Measurements from ENCODE around the gene AP5Z1.
"Not testable (repeated sequence)": the region's sequence is repeated elsewhere in the genome, so short reads cannot be mapped to it uniquely, and the experiment has no call there.

Gene AP5Z1

DNA sequence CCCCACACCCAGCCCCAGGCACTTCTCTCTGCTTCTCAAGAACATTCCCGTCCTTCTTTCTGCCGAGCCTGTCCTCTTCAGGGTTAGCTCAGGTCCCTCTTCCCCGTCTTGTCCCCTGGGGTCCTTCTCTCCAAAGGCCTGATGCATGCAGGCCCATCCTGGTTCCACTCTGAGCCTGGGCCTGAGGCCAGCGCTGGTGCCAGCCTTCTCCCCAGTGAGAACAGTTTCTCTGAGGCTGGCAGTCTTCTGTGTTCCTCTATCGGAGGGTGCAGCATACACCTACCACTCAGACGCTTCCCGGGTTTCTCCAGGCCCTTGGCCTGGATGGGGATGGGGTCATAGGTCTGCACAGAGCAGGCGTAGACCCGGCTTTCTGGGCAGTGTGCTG is 14.6 kb downstream of the AP5Z1 start:
- DNase-seq, result no peak

DNA sequence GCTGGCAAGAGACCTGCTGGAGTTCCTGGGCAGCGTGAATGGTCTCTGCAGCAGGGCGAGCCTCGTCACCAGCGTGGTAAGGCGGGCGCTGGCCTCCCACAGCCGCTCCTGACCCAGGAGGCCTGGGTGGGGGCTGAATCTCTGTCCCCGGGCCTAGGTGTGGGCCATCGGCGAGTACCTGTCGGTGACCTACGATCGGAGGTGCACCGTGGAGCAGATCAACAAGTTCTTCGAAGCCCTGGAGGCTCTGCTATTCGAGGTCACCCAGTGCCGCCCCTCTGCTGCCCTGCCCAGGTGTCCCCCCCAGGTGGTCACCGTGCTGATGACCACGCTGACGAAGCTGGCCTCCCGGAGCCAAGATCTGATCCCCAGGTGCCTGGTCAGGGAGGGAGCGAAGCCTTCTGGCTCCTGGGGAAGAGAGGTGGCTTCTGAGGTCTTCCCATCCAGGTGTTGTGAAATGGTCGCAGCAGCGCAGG is 15.1 kb downstream of the AP5Z1 start:
- DNase-seq, result no peak

DNA sequence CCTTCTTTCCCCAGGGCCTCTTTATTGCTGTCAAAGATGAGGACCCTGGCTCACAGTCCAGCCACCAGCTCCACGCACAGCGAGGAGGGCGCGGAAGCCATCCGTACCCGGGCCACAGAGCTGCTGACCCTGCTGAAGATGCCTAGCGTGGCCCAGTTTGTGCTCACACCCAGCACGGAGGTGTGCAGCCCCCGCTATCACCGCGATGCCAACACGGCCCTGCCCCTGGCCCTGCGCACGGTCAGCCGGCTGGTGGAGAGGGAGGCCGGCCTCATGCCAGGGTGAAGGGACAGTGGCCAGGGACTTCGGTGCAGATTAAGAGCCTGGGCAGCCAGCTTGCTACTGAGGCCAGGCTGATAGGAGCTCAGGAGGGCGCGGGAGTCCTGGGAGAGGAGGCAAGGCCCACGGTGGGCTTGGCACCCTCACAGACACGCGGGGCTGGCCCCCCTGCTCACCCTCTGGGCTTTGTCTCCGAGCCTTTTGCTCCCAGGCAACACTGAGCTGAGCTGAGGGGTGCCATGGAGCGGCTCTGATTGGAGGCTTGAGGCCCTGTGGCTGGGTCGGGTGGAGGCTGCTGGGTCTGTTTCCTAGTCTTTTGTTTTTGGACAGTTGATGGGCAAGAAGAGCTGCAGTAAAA is 15.8 kb downstream of the AP5Z1 start:
- no peak for DNase-seq

DNA sequence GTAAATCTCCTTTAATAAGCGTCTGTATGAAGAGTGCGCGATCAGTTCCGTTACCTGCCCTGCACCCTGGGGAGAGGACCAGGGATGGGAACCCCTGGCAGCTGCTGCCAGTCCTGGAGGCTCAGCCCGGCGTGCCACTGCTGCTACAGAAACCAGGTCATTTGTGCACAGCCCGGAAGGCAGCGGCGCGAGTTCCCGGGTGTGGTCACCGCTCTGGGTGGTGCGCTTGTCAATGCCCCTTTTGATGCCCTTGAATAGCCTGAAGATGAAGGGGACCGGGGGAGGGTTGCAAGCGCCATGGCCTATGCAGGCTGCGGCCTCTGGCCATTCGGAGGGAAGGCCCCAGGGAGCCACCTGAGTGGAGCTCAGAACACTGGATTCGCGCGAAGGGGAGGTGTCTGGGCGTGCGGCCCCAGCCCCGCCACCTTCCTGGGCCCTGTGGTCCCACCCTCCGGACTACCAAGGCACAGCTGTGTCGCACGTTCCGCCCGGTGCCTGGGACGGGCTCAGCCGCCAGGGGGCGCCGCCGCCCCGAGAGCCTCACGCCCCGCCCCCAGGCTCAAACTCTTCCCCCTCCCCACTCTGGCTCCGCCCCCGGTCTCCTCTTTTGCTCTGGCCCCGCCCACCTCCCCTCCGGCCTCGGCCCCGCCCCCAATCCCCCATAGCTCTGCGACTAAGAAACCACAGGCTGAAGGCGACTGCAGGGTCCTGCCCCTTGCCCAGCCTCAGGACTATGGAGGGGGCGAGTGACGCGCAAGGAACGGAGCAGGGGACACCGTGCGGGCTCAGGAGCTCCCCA is 16.5 kb downstream of the AP5Z1 start:
- peak; percentile 81 for DNase-seq

DNA sequence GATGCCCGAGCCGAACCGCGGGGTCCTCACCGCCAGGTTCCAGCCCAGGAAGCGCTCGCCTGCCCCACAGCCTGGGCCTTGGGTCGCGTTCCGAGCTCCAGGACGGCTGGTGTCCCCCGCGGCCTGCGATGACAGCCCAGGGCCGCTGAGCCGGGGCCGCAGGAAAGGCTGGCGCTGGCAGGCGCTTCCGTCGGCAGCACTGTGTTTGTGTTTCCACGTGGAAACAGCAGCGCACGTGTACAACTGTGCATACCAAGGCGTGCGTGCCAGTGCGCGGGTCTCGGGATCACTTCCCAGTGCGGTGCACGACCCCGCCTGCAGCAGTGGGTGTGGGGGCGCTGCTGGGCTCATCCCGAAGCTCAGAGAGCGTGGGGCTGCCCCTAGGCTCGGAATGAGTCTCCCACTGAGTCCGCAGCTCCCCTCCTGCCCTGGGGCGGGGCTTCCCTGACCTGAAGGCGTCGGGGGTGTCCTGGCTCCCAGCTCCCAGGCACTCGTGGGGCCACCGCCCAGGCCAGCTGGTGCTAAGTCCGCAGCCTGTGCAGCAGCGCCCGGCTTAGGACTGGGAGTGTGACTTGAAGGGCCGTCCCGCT is 17.2 kb downstream of the AP5Z1 start:
- peak; percentile 14 for DNase-seq

DNA sequence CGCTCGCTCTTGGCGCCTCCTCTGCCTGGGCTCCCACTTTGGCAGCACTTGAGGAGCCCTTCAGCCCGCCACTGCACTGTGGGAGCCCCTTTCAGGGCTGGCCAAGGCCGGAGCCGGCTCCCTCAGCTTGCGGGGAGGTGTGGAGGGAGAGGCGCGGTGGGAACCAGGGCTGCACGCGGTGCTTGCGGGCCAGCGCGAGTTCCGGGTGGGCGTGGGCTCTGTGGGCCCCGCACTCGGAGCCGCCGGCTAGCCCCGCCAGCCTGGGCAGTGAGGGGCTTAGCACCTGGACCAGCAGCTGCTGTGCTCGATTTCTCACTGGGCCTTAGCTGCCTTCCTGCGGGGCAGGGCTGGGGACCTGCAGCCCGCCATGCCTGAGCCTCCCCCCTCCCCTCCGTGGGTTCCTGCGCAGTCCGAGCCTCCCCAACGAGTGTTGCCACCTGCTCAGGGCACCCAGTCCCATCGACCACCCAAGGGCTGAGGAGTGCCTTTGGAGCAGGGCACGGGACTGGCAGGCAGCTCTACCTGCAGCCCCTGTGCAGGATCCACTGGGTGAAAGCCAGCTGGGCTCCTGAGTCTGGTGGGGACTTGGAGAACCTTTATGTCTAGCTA is 18.1 kb downstream of the AP5Z1 start:
- DNase-seq, result not testable (repeated sequence)

DNA sequence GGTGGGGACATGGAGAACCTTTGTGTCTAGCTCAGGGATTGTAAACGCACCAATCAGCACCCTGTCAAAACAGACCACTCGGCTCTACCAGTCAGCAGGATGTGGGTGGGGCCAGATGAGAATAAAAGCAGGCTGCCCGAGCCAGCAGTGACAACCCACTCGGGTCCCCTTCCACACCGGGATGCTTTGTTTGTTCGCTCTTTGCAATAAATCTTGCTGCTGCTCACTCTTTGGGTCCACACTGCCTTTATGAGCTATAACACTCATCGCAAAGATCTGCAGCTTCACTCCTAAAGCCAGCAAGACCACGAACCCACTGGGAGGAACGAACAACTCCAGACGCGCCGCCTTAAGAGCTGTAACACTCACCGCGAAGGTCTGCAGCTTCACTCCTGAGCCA is 18.7 kb downstream of the AP5Z1 start:
- DNase-seq, result not testable (repeated sequence)

DNA sequence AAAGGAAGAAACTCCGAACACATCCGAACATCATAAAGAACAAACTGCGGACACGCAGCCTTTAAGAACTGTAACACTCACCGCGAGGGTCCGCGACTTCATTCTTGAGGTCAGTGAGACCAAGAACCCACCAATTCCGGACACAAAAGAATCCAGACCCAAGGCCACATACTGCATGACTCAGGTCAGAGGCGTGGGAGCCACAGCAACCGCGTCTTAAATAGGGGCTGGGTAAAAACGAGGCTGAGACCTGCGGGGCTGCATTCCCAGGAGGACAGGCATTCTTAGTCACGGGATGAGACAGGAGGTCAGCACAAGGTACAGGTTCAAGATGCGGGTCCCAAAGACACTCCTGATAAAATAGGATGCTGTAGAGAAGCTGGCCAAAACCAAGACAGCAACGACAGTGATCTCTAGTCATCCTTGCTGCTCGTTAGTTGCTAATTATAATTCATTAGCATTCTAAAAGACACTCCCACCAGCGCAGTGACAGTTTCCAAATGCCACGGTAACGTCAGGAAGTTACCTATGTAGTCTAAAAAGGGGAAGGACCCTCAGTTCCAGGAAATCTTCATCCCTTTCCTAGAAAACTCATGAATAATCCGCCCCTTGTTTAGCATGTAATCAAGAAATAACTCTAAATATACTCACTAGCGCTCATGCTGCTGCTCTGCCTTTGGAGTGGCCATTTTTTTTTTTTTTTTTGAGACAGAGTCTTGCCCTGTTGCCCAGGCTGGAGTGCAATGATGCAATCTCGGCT is 19.3 kb downstream of the AP5Z1 start:
- no peak for DNase-seq

DNA sequence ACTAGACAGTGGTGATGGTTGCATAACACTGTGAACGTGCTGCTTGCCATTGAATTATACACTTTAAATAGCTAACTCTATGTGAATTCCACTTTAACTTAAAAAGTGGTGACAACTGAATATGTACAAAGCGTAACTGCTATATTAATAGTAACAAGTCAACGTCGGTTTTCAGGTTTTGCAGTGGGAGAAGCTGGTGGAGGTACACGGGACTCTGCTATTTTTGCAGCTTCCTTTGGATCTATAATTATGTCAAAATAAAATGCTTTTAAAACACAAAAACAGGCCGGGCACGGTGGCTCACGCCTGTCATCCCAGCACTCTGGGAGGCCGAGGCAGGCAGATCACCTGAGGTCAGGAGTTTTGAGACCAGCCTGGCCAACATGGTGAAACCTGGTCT is 21.0 kb downstream of the AP5Z1 start:
- no peak for DNase-seq

DNA sequence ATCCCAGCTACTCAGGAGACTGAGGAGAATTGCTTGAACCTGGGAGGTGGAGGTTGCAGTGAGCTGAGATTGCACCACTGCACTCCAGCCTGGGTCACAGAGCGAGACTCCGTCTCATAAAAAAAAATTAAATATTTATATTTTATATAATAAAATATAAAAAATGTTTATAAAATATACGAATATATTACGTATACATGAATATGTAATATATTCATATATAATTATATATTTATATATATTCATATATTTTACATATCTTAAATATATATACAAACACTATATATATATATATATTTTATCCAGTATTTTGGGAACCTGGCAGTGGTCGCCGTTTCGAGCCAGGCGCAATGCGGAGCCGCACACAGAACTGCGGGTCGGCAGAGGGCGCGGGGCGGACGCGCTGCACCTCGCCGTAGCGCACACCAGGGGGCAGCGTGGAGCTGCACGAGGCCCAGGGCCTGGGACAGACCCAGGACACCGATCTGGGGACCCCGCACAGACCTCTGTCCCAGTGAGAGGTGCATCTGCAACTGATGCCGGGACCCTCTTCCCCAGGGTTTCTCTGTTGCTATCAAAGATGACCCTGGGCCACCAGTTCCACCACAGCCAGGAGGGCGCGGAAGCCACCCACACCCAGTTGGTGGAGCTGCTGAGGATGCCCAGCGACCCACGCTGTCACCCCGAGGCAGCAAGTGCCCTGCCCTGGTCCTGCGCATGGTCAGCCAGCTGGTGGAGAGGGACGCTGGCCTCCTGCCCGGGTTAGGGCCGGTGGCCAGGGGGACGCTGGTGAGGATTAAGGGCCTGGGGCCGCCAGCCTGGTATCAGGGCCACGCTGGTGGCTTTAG is 22.7 kb downstream of the AP5Z1 start:
- DNase-seq, result peak; percentile 64

DNA sequence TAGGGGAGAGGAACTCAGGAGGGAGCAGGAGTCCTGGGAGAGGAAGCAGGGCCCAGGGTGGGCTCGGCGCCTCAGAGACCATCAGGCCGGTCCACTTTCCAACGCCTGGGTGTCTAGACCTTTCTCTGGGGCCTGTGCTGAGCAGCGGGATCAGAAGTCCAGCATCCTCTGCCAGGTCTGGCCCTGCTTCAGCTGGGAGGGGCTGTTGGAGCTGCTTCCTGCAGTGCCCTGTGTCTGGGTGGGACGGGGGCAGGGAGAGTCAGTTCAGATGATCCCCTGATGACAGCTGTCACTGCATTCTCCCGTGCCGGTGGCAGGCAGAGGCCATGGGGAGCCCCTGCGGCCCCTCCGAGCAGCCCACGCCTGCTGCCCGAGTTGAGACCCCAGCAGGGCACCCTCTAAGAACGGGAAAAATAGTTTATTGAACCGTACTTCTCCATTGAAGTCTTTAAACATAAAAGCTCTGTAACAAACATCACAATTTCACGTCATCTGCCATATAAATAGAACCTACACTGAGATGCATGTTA is 23.3 kb downstream of the AP5Z1 start:
- DNase-seq, result no peak

DNA sequence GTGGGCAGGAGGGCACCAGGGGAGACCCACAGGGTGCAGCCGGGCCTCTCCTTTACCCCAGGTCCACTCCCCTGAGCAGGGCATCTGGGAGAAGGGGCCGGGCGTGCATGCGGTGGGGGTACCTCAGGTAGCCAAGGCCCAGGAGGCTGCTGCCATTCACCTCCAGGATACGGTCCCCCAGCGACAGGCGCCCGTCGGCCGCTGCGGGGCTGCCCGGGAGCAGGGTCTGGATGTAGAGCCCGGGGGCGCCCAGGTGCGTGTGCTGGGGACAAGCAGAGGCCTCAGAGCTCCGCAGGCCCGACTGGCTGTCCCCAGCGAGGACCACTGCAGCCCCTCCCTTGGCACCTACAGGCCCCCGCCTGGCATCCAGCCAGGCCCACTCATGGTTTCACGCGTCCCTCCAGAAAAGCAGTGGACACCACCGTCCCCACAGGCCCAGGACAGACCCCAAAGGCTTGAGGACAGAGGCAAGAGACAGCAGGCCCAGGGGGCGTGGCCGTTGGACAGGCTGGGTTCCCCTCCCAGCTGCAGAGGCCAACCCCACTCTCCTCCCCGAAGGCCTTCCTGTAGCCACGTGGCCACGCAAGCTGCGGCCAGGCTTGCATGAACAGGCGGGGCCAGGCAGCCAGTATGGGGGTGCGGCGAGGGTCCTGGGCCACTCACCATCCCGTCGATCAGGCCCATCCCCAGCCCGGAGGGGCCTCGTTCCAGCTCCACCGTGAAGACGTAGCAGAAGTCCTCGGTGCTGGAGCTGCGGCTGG is 24.3 kb downstream of the AP5Z1 start:
- DNase-seq, result no peak

DNA sequence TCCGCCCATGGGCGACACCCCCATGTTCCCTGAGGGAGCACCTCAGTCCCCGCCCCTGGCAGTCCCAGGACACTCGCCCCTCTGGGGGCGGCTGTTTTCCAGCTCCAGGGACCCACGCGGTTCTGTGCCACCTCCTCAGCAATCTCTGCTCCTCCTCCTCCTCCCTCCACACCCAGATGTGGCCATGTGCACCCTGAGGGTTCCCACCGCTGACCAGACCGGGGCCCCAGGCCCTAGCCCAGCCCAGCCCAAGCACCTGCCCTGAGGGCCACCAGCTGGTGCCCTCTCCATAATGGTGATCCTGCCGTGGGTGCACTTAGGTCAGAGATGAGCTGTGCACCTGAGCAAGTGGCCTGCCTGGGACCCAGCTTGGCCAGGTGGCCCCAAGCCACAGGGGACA is 25.1 kb downstream of the AP5Z1 start:
- no peak for DNase-seq

DNA sequence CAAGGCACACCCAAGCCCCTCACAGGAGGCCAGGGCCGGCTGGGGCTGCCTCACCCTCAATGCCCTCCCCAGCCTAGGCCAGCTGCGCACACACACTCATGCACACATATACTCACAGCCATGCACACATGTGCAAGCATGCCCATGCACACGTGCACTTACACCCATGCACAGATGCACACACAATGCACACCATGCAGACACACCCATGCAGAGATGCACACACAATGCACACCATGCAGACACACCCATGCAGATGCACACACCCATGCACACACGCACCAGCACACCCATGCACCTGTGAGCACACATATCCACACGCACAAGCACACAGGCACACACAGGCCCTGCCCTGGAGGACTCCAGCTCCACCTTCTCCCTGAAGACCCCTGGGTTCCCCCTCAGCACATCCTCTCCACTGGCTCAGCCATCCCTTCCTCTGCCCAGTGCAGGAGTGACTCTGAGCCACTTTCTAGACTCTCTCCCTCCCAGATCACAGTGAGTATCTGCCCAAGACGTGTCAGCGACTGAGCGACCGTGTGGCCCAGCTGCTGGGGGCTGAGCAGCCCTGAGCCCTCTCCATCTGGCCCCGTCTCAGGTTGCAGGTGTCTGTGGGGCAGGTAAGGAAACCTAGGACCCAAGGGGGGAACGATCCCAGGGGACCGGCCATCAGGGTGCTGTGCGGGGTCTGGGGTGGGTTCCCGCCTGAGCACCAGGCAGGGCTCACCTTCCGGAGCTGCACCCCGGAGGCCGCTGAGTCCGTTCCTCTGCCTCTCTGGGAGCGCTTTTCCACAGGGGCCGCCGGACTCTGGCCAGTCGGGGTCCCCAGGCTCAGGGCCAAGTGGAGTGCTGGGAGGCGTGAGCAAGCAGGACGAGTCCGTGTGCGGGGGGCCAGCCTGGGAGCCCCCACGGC is 25.8 kb downstream of the AP5Z1 start:
- no peak for DNase-seq

DNA sequence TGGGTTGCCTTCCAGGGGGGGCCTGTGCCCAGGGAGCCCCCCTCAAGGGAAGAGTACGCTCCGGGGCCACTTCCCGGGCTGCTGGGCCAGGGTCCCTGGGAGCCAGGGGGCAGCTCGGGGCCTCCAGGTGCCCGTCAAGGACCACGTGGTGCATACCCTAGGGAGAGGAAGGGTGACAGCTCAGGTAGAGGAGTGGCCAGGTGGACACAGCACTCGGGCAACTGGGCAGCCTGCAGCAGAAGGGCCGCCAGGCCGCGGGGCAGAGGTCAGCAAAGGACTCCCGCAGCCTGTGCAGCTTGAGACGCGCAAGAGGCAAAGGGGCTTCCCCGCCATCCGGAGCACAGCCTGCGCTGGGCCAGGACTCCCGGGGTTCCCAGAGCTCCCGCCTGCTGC is 26.4 kb downstream of the AP5Z1 start:
- no peak for DNase-seq

DNA sequence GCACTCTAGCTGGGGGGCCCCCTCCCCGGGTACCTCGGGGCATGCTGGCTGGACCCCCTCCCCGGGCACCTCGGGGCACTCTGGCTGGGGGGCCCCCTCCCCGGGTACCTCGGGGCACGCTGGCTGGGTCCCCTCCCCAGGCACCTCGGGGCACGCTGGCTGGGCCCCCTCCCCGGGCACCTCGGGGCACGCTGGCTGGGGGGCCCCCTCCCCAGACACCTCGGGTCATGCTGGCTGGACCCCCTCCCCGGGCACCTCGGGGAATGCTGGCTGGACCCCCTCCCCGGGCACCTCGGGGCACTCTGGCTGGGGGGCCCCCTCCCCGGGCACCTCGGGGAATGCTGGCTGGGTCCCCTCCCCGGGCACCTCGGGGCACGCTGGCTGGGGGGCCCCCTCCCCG is 27.2 kb downstream of the AP5Z1 start:
- DNase-seq, result not testable (repeated sequence)

DNA sequence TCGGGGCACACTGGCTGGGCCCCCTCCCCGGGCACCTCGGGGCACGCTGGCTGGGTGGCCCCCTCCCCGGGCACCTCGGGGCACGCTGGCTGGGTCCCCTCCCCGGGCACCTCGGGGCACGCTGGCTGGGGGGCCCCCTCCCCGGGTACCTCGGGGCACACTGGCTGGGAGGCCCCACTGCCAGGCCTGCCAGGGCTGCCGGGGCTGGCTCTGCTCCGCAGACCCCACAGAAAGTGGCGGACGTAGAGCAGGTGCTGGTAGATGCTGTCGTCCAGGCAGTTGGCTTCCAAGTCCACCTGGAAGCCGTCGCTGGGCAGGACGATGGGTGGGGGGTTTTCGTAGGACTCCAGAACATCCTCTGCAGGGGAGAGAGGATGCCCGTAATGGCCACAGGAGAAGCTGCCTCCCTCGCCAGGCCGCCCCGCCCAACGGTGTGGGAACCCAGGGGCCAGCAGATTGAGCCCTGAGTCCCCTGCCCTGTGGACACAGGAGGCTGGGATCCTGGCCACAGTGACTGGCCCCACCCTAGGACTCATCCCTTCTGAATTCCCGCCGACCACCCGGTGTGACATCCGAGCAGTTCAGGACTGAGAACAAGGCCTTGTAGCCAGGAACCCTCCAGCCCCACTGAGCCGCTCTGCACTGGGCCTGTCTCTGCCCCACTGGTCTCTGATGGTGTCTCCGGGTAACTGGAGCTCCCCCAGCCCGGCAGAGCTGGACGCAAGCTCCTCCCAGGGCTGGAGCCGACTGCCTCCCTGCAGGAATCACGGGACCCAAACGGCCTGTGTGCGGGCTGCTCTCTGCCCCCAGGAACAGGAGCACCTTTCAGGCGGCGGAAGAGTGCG is 28.2 kb downstream of the AP5Z1 start:
- no peak for DNase-seq

DNA sequence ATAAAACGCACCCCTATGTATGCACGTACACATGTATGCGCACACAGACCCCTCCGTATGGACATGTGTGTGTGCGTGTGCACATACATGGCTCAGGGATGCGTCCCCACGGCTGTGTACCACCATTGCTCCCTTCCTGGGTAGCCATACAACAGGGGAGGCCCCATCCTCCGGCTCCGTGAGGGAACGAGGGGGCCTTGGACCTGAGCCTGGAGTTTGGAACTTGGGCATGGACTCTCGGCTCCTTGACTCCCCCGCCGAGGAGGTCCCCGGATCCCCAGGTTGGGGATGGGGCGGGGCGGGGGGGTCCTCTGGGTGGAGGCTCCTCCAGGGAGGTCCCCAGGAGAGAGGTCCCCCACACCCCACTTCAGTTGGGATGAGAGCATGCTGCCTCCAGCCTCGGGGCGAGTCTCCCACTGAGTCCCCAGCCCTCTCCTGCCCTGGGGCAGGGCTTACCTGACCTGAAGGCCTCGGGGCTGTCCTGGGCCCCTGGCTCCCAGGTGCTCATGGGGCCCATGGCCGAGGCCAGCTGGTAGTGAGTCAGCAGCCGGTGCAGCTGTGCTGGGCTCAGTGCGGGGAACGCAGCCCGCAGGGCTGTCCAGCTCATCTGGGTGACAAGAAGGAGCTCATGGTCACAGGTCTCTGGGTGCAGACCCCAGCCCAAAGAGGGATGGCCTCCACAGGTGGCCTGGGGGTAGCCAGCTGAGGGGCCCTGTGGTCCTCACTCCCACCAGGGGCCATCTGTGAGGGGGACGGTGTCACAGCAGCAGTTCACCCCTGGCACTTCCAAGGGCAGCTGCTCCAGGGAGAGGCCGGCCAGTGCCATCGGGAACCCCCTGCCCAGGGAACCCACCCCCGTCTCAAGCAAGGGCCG is 29.9 kb downstream of the AP5Z1 start:
- no peak for DNase-seq

Data from stimulated activated CD4-positive, alpha-beta T cell treated with anti-CD3 and anti-CD28 coated beads, Interleukin-4, amount 100 ng/mL, for 24 hours (primary cell).